HepG2 (cell line): Measurements from ENCODE around the gene YIF1A. TPM values are rescaled to one million over a fixed set of nuclear protein-coding genes. Genes with fewer than 3 reads are reported as not detected.

Experiments
- BATF2 ChIP-seq: sonication (generic); formaldehyde crosslinking; IDR thresholded peaks from 2 replicates; pipeline ENCODE4 v1.8.0; 2022; ENCODE audit warnings: mild to moderate bottlenecking, missing genetic modification reagents, moderate library complexity
- EEA1 ChIP-seq: sonication (generic); formaldehyde crosslinking; IDR thresholded peaks from 2 replicates; pipeline ENCODE4 v1.5.1; 2020; ENCODE audit warnings: mild to moderate bottlenecking, missing genetic modification reagents, borderline replicate concordance
- EED ChIP-seq: sonication (generic); formaldehyde crosslinking; IDR thresholded peaks from 2 replicates; pipeline ENCODE4 v1.5.0; 2020; ENCODE audit warnings: mild to moderate bottlenecking, missing genetic modification reagents
- HNF1B ChIP-seq: sonication (generic); formaldehyde crosslinking; IDR thresholded peaks from 2 replicates; pipeline ENCODE4 v1.5.1; 2020; ENCODE audit warnings: mild to moderate bottlenecking, moderate library complexity, missing genetic modification reagents
- HOXD1 ChIP-seq: sonication (generic); formaldehyde crosslinking; IDR thresholded peaks from 2 replicates; pipeline ENCODE4 v1.5.0; 2020; ENCODE audit warnings: missing genetic modification reagents
- LCORL ChIP-seq, 2 experiments: fragments of 450-650 bp in 1 of 2; sonication (generic) in 1 of 2; formaldehyde crosslinking in 1 of 2; IDR thresholded peaks; 2 replicates each; pipeline versions ENCODE4 v1.5.0 to v1.6.1; 2017 to 2020; ENCODE audit warnings: antibody characterized with exemption in 1 of 2, missing genetic modification reagents in 1 of 2
- MED1 ChIP-seq: sonication (generic); formaldehyde crosslinking; IDR thresholded peaks from 2 replicates; pipeline ENCODE4 v1.4.0; 2020; ENCODE audit warnings: missing genetic modification reagents
- MIXL1 ChIP-seq: IDR thresholded peaks from 2 replicates; pipeline ENCODE4 v1.6.1; 2016
- RBFOX2 ChIP-seq: fragments of 200-400 bp; formaldehyde crosslinking; IDR thresholded peaks from 2 replicates; pipeline ENCODE4 v1.6.1; 2017; ENCODE audit warnings: low read depth, mild to moderate bottlenecking, low read length
- ZNF232 ChIP-seq: sonication (generic); formaldehyde crosslinking; IDR thresholded peaks from 2 replicates; pipeline ENCODE4 v1.4.0; 2020; ENCODE audit warnings: missing genetic modification reagents, borderline replicate concordance
- ZNF317 ChIP-seq: sonication (generic); formaldehyde crosslinking; IDR thresholded peaks from 2 replicates; pipeline ENCODE4 v1.5.0; 2020; ENCODE audit warnings: mild to moderate bottlenecking, missing genetic modification reagents
- ZNF746 ChIP-seq: sonication (generic); formaldehyde crosslinking; IDR thresholded peaks from 2 replicates; pipeline ENCODE4 v1.8.0; 2022; ENCODE audit warnings: mild to moderate bottlenecking, missing genetic modification reagents
- ZNF75D ChIP-seq: sonication (generic); formaldehyde crosslinking; IDR thresholded peaks from 2 replicates; pipeline ENCODE4 v1.8.1; 2023; ENCODE audit warnings: missing genetic modification reagents, mild to moderate bottlenecking, borderline replicate concordance
- ZNF781 ChIP-seq: sonication (generic); formaldehyde crosslinking; IDR thresholded peaks from 2 replicates; pipeline ENCODE4 v1.5.1; 2020; ENCODE audit warnings: borderline replicate concordance, mild to moderate bottlenecking, missing genetic modification reagents; ENCODE audit errors: not compliant biosample characterization
- ZNF850 ChIP-seq: sonication (generic); formaldehyde crosslinking; conservative IDR thresholded peaks from 2 replicates; pipeline ENCODE4 v1.9.0; 2021; ENCODE audit warnings: mild to moderate bottlenecking, missing genetic modification reagents
- polyA plus RNA-seq, 8 experiments: library from polyadenylated mRNA; depleted of rRNA in 3 of 8; stranded (reverse) in 7 of 8; unstranded in 1 of 8; fragments of >200 nt; fragmentation: Illumina TruSeq in 4 of 8; extraction: Trizol in 4 of 8; gene quantifications; 2 replicates each; pipeline versions ENCODE4 v1.2.1 to v1.2.3, GENCODE V29; 2011 to 2016; ENCODE audit warnings: low read depth in 4 of 8, missing spikeins in 1 of 8, mixed read lengths in 1 of 8; ENCODE audit not compliant: insufficient read depth in 1 of 8
- total RNA-seq, 5 experiments: library from RNA; depleted of rRNA; stranded (reverse); fragments of >200 nt; fragmentation: Illumina TruSeq; extraction: Trizol; gene quantifications; 2 replicates each; pipeline ENCODE4 v1.2.3, GENCODE V29; 2016; ENCODE audit warnings: low read depth in 1 of 5
- TF ChIP-seq, protein P1 (sequence below): sonication (generic); formaldehyde crosslinking; IDR thresholded peaks from 2 replicates; pipeline ENCODE4 v1.5.1; 2020; ENCODE audit warnings: mild to moderate bottlenecking, missing genetic modification reagents, borderline replicate concordance
- TF ChIP-seq, protein P2 (sequence below): sonication (generic); formaldehyde crosslinking; IDR thresholded peaks from 2 replicates; pipeline ENCODE4 v1.5.0; 2020; ENCODE audit warnings: missing genetic modification reagents, mild to moderate bottlenecking, borderline replicate concordance

YIF1A gene
- total and polyA plus RNA-seq, 2 of the 13 experiments (the other 11 are each of a cell fraction or from before 2014, with no cell fraction given) = 133 to 145 TPM

DNA sequence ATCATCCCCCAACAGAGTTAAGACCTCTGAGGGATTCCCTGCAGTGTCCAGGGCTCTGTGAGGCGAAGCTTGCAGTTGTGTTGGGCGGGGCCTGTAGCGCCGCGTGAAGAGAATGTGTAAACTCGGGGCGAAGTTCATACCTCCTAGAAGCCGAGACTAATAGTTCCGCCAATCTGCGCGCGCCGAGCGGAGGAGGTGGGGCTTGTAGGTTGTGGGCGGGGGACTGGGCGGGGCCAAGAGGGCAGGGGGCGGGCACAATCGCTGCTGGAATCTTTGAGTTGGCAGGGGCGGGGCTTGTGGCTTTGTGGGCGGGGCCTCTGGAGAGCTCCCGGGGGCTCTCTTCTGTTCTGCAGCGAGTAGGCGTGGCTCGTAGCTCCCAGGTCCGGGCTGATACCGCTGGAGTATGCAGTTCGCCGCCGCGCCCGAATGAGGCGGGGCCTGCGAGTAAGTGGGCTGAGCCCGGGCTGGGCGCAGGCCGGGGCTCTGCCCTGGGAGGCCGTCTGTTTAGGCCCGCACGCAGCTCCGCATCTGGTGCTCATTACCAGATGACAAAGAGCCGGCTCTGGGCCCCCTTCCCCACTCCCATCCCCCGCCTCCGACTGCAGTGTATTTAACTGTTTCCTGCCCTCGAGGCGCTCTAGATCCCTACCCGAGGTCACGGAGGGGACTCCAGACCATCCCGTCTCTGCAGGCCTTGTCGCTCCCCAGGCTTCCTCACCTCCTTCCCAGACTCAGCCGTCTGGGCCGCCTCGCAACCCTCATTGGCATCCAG lies 23.8 kb upstream of the YIF1A start (continued):
- TF ChIP-seq, protein P1, sequence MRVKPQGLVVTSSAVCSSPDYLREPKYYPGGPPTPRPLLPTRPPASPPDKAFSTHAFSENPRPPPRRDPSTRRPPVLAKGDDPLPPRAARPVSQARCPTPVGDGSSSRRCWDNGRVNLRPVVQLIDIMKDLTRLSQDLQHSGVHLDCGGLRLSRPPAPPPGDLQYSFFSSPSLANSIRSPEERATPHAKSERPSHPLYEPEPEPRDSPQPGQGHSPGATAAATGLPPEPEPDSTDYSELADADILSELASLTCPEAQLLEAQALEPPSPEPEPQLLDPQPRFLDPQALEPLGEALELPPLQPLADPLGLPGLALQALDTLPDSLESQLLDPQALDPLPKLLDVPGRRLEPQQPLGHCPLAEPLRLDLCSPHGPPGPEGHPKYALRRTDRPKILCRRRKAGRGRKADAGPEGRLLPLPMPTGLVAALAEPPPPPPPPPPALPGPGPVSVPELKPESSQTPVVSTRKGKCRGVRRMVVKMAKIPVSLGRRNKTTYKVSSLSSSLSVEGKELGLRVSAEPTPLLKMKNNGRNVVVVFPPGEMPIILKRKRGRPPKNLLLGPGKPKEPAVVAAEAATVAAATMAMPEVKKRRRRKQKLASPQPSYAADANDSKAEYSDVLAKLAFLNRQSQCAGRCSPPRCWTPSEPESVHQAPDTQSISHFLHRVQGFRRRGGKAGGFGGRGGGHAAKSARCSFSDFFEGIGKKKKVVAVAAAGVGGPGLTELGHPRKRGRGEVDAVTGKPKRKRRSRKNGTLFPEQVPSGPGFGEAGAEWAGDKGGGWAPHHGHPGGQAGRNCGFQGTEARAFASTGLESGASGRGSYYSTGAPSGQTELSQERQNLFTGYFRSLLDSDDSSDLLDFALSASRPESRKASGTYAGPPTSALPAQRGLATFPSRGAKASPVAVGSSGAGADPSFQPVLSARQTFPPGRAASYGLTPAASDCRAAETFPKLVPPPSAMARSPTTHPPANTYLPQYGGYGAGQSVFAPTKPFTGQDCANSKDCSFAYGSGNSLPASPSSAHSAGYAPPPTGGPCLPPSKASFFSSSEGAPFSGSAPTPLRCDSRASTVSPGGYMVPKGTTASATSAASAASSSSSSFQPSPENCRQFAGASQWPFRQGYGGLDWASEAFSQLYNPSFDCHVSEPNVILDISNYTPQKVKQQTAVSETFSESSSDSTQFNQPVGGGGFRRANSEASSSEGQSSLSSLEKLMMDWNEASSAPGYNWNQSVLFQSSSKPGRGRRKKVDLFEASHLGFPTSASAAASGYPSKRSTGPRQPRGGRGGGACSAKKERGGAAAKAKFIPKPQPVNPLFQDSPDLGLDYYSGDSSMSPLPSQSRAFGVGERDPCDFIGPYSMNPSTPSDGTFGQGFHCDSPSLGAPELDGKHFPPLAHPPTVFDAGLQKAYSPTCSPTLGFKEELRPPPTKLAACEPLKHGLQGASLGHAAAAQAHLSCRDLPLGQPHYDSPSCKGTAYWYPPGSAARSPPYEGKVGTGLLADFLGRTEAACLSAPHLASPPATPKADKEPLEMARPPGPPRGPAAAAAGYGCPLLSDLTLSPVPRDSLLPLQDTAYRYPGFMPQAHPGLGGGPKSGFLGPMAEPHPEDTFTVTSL (CRISPR knock-in tag) = 0 out of 2 replicates have a peak, but pooled peaks have one; percentile 8
- TF ChIP-seq BATF2 (CRISPR knock-in tag) (no peak), ZNF781 (CRISPR knock-in tag) (no peak), HOXD1 (no peak), ZNF317 (peak; percentile 30; the same call in 1 of the 2 replicates), ZNF850 (peak; percentile 84; the same call in 1 of the 2 replicates), ZNF232 (CRISPR knock-in tag) (peak; percentile 15; the same call in 1 of the 2 replicates), EED (CRISPR knock-in tag) (no peak), ZNF746 (CRISPR knock-in tag) (peak; percentile 56; the same call in 1 of the 2 replicates), MIXL1 (no peak), LCORL (IDR thresholded peaks at IDR 0.05) (0 out of 2 replicates have a peak, but pooled peaks have one; percentile 31), LCORL (CRISPR knock-in tag; IDR thresholded peaks at IDR 0.05) (no peak), RBFOX2 (peak; percentile 49), HNF1B (0 out of 2 replicates have a peak, but pooled peaks have one; percentile 2), MED1 (CRISPR knock-in tag) (peak; percentile 55), EEA1 (CRISPR knock-in tag) (no peak), ZNF75D (CRISPR knock-in tag) (no peak)
- TF ChIP-seq, protein P2, sequence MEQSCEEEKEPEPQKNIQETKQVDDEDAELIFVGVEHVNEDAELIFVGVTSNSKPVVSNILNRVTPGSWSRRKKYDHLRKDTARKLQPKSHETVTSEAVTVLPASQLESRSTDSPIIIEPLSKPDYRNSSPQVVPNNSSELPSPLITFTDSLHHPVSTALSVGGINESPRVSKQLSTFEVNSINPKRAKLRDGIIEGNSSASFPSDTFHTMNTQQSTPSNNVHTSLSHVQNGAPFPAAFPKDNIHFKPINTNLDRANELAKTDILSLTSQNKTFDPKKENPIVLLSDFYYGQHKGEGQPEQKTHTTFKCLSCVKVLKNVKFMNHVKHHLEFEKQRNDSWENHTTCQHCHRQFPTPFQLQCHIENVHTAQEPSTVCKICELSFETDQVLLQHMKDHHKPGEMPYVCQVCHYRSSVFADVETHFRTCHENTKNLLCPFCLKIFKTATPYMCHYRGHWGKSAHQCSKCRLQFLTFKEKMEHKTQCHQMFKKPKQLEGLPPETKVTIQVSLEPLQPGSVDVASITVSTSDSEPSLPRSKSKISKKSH (CRISPR knock-in tag) = no peak
